ENCODE data around the gene IL1RAPL2. TPM values are rescaled to one million over a fixed set of nuclear protein-coding genes. Genes with fewer than 3 reads are reported as not detected.

The IL1RAPL2 gene
- total and polyA plus RNA-seq, 2 of the 8 experiments (the other 6 are each of a cell fraction or from before 2014, with no cell fraction given), result 0.20 to 1.3 TPM

DNA sequence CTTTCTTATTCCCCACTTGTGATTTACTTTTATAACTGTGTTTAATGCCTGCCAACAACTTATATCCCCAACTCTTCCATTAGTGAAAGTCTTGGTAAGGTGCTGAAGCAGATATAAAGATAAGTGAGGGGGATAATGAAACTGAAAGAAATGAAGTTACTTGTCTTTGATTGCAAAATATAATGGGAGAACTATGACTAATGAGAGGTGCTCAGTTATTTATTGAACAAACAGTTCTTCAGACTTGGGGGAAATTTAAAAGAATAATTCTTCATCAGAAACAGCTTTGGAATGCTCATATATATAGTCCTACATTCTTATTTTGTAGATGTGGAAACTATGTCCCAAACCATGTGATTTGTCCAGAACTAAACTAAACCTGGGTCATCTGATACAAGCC, 441.0 kb downstream of the IL1RAPL2 start:
- no peak for DNase-seq (ENCODE audit: low read depth in 1 of 2, low spot score in 2 of 2)
- H4K5ac ChIP-seq (ENCODE audit: insufficient read length, low read depth, low read length), result no peak overlapping the region
- H3K4me1 ChIP-seq (replicated peaks in 1 of 4; ENCODE audit: control insufficient read depth in 3 of 4, insufficient read depth in 4 of 4, low read length in 3 of 4), result no peaks in the 10 kb centered on the region
- no peak overlapping the region for H3K23ac ChIP-seq (ENCODE audit: insufficient read length)
- no peak overlapping the region for H4K8ac ChIP-seq (ENCODE audit: extremely low read depth, insufficient read depth, low read length)
- no peak for FAIRE-seq
- H2AFZ ChIP-seq (ENCODE audit: low read length), result no peak overlapping the region
- no peak overlapping the region for H3K9ac ChIP-seq (replicated peaks in 1 of 4; ENCODE audit: extremely low read depth in 1 of 4, low read depth in 3 of 4, low read length in 3 of 4)
- no peak overlapping the region for H3K4me3 ChIP-seq (ENCODE audit: extremely low read depth in 1 of 4, insufficient read depth in 2 of 4, low read depth in 3 of 4, low read length in 4 of 4)
- H3K27me3 ChIP-seq (replicated peaks in 1 of 4; ENCODE audit: control insufficient read depth in 3 of 4, extremely low read depth in 1 of 4, insufficient read depth in 3 of 4, low read length in 3 of 4), result no peaks in the 10 kb centered on the region
- ChIA-PET POLR2A (ENCODE audit: partially characterized antibody) (no interaction called here), CTCF (ENCODE audit: partially characterized antibody) (no interaction called here)
- no peaks in the 10 kb centered on the region for H3K79me1 ChIP-seq (ENCODE audit: low read depth, low read length)
- H3K23me2 ChIP-seq (ENCODE audit: low read depth, low read length), result no peaks in the 10 kb centered on the region
- no peak overlapping the region for H3K14ac ChIP-seq (ENCODE audit: insufficient read length)
- TF ChIP-seq BRCA1 (IDR thresholded peaks at IDR 0.05; ENCODE audit: low read depth, low read length), result no peak
- no peak for TF ChIP-seq TAF7 (optimal IDR thresholded peaks at IDR 0.05; ENCODE audit: borderline replicate concordance, low read depth, low read length)
- TF ChIP-seq YY1 (IDR thresholded peaks at IDR 0.05; ENCODE audit: low read depth, low read length), result no peak
- TF ChIP-seq SIX5 (IDR thresholded peaks at IDR 0.05; ENCODE audit: low read depth, low read length), result no peak
- TF ChIP-seq NRF1 (IDR thresholded peaks at IDR 0.05; ENCODE audit: low read depth, low read length), result no peak
- no peak for TF ChIP-seq CHD1 (IDR thresholded peaks at IDR 0.05; ENCODE audit: low read depth, low read length)
- no peak for TF ChIP-seq NANOG (IDR thresholded peaks at IDR 0.05; ENCODE audit: insufficient read depth, low read depth, low read length, poor library complexity, severe bottlenecking)
- no peak for TF ChIP-seq RXRA (IDR thresholded peaks at IDR 0.05; ENCODE audit: insufficient read depth, low read depth, low read length)
- TF ChIP-seq, protein P1, sequence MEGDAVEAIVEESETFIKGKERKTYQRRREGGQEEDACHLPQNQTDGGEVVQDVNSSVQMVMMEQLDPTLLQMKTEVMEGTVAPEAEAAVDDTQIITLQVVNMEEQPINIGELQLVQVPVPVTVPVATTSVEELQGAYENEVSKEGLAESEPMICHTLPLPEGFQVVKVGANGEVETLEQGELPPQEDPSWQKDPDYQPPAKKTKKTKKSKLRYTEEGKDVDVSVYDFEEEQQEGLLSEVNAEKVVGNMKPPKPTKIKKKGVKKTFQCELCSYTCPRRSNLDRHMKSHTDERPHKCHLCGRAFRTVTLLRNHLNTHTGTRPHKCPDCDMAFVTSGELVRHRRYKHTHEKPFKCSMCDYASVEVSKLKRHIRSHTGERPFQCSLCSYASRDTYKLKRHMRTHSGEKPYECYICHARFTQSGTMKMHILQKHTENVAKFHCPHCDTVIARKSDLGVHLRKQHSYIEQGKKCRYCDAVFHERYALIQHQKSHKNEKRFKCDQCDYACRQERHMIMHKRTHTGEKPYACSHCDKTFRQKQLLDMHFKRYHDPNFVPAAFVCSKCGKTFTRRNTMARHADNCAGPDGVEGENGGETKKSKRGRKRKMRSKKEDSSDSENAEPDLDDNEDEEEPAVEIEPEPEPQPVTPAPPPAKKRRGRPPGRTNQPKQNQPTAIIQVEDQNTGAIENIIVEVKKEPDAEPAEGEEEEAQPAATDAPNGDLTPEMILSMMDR (IDR thresholded peaks at IDR 0.05; ENCODE audit: control extremely low read depth in 1 of 3, insufficient read depth in 1 of 3, low read depth in 1 of 3, low read length in 3 of 3), result no peak
- TF ChIP-seq SP1 (IDR thresholded peaks at IDR 0.05; ENCODE audit: low read depth, low read length), result no peak
- H2BK5ac ChIP-seq (ENCODE audit: low read depth, low read length), result no peak overlapping the region
- H3K4me2 ChIP-seq (ENCODE audit: insufficient read depth in 1 of 2, low read depth in 2 of 2, low read length in 2 of 2), result no peak overlapping the region
- no peak overlapping the region for H4K91ac ChIP-seq (replicated peaks; ENCODE audit: insufficient read length, low read length)
- H3K9me3 ChIP-seq (ENCODE audit: insufficient read depth in 2 of 2, low read depth in 1 of 2, low read length in 1 of 2), result no peaks in the 10 kb centered on the region
- no peak overlapping the region for H3K27ac ChIP-seq (ENCODE audit: low read depth, low read length)
- no peak overlapping the region for H2BK20ac ChIP-seq (ENCODE audit: low read length)
- no peak overlapping the region for H2BK15ac ChIP-seq (ENCODE audit: low read length)
- no peak overlapping the region for H3K4ac ChIP-seq (replicated peaks; ENCODE audit: insufficient read length, low read depth, low read length)
- no peaks in the 10 kb centered on the region for H3K36me3 ChIP-seq (ENCODE audit: control insufficient read depth in 2 of 4, insufficient read depth in 4 of 4, low read length in 3 of 4)
- no peak overlapping the region for H3K18ac ChIP-seq (ENCODE audit: extremely low read depth, low read length)
- H3K56ac ChIP-seq (replicated peaks; ENCODE audit: insufficient read length, low read depth, low read length), result no peak overlapping the region
- H3K79me2 ChIP-seq (ENCODE audit: control insufficient read depth in 1 of 2, insufficient read depth in 2 of 2, low read length in 2 of 2), result no peaks in the 10 kb centered on the region
- H2BK120ac ChIP-seq (replicated peaks; ENCODE audit: low read depth, low read length), result no peak overlapping the region
- H4K20me1 ChIP-seq (replicated peaks in 1 of 2; ENCODE audit: control insufficient read depth in 1 of 2, insufficient read depth in 2 of 2, low read length in 2 of 2), result no peaks in the 10 kb centered on the region
- H2BK12ac ChIP-seq (ENCODE audit: low read depth, low read length), result no peak overlapping the region
- H2AK5ac ChIP-seq (ENCODE audit: low read depth, low read length), result no peak overlapping the region

All from H1 (cell line).